Transverse colon (tissue), 3 donors: ENCODE data around the gene DHRS12.

Experiments
- EP300 ChIP-seq: sonication (generic); formaldehyde crosslinking; IDR thresholded peaks from one replicate; pipeline ENCODE4 v1.6.1; 2017; ENCODE audit warnings: antibody characterized with exemption, low read depth
- POLR2A ChIP-seq: fragments of 450-650 bp; IDR thresholded peaks from one replicate; pipeline ENCODE4 v1.6.1; 2016; ENCODE audit warnings: antibody characterized with exemption, mild to moderate bottlenecking, moderate library complexity
- TF ChIP-seq, protein P1 (sequence below), 5 experiments: fragments of 200-600 bp in 3 of 5; fragments of 450-650 bp in 2 of 5; sonication (generic) in 3 of 5; IDR thresholded peaks; 1 replicate in 2 of 5; 2 replicates in 3 of 5; pipeline ENCODE4 v1.5.1; 2016 to 2017; ENCODE audit warnings: antibody characterized with exemption in 5 of 5, inconsistent platforms in 3 of 5, mild to moderate bottlenecking in 2 of 5, moderate library complexity in 1 of 5

DNA sequence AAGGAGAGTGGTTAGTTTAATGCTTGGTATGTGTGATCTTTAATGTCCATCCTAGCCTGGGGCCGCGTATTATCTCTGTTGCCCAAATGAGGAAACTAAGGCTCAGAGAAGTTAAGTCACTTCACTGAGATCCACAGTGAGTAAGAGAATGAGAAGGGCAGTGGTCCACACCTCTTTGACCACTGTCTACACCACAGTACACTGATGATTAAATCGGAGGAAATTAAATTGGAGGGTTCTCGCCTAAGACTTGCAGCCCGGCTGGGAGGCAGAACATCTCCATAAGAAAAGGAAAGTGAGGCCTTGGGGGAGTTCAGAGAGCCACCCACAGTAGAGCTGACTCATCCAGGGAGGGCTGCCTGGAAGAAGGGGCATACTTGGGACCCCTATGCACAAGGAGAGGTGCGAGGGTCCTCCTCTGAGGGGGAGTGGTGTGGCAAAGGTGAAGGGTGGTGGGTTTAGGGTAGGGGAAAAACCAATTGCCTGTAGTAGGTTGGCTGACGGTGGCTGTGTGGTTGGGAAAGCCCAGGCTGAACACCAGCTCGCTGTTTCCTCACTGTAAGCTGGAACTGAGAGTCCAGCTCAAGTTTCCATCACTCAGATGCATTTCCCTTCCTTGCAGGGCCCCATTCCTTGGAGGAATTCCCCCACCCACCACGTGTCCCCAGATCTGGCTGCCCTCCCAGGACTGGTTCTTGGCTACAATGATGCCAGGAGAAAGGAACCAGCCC is 15.0 kb upstream of the DHRS12 start:
- TF ChIP-seq POLR2A: no peak
- TF ChIP-seq, protein P1, sequence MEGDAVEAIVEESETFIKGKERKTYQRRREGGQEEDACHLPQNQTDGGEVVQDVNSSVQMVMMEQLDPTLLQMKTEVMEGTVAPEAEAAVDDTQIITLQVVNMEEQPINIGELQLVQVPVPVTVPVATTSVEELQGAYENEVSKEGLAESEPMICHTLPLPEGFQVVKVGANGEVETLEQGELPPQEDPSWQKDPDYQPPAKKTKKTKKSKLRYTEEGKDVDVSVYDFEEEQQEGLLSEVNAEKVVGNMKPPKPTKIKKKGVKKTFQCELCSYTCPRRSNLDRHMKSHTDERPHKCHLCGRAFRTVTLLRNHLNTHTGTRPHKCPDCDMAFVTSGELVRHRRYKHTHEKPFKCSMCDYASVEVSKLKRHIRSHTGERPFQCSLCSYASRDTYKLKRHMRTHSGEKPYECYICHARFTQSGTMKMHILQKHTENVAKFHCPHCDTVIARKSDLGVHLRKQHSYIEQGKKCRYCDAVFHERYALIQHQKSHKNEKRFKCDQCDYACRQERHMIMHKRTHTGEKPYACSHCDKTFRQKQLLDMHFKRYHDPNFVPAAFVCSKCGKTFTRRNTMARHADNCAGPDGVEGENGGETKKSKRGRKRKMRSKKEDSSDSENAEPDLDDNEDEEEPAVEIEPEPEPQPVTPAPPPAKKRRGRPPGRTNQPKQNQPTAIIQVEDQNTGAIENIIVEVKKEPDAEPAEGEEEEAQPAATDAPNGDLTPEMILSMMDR (IDR thresholded peaks at IDR 0.05): no peak
- no peak for TF ChIP-seq EP300
